Coronary artery (tissue), 2 donors: Measurements from ENCODE around the gene ZNF821.

Experiments
- DNase-seq: peaks from one replicate; pipeline ENCODE4 v3.0.0-alpha.2; 2017; ENCODE audit warnings: low spot score
- H3K27ac ChIP-seq, 2 donors: fragments of 200-600 bp; sonication (generic); one replicate each; pipeline ENCODE4 v1.5.1; 2016 to 2019
- H3K4me3 ChIP-seq: fragments of 200-600 bp; sonication (generic); 2 replicates; pipeline ENCODE4 v1.5.1; 2016; ENCODE audit warnings: mild to moderate bottlenecking, moderate library complexity
- CTCF ChIP-seq: fragments of 200-600 bp; sonication (generic); IDR thresholded peaks from one replicate; pipeline ENCODE4 v1.5.1; 2019; ENCODE audit warnings: antibody characterized with exemption

Gene ZNF821

GRCh38 chr16:71851746-71852145, 32.2 kb downstream of the ZNF821 start:
- H3K4me3 ChIP-seq = no peak overlapping the region
- no peak for TF ChIP-seq CTCF
- no peak for DNase-seq
- no peak overlapping the region for H3K27ac ChIP-seq

- Histone ChIP-seq H3K4me3 (no peak overlapping the region), H3K27ac (no peak overlapping the region)
- TF ChIP-seq CTCF = no peak
- no peak for DNase-seq
These were observed 35.4 kb downstream of the ZNF821 start for GRCh38 chr16:71848622-71849021.

- Histone ChIP-seq H3K27ac (no peak overlapping the region), H3K4me3 (peak overlapping the region; percentile 100)
- DNase-seq = no peak
- TF ChIP-seq CTCF = no peak
These were observed 36.9 kb downstream of the ZNF821 start for GRCh38 chr16:71847096-71847495.

GRCh38 chr16:71846431-71846830, 37.6 kb downstream of the ZNF821 start:
- DNase-seq = no peak
- Histone ChIP-seq H3K27ac (peak overlapping the region; percentile 85 to 91), H3K4me3 (peak overlapping the region; percentile 100)
- TF ChIP-seq CTCF = no peak

- DNase-seq = peak; percentile 95
- peak within 1 kb of the TSS; percentile 85 to 91 for H3K27ac ChIP-seq
- H3K4me3 ChIP-seq = peak within 1 kb of the TSS; percentile 100
- TF ChIP-seq CTCF = no peak
These were observed 38.1 kb downstream of the ZNF821 start, which contains the start of gene ATXN1L for GRCh38 chr16:71845639-71846430. TSS of gene ATXN1L (plus strand) at chr16:71845976. CDS start at chr16:71849741, 3,765 bp downstream.

GRCh38 chr16:71843572-71843971, 40.4 kb downstream of the ZNF821 start:
- H3K27ac ChIP-seq = no peak overlapping the region
- H3K4me3 ChIP-seq = no peak overlapping the region
- no peak for DNase-seq
- TF ChIP-seq CTCF = no peak

GRCh38 chr16:71840052-71840451, 43.9 kb downstream of the ZNF821 start:
- no peak for DNase-seq
- no peak for TF ChIP-seq CTCF
- Histone ChIP-seq H3K27ac (no peak overlapping the region), H3K4me3 (no peak overlapping the region)
